Cardiac fibroblast (primary cell): Measurements from ENCODE around the gene PPP2R3B.
"Not testable (repeated sequence)": the region's sequence is repeated elsewhere in the genome, so short reads cannot be mapped to it uniquely, and the experiment has no call there.

Source experiments
- DNase-seq, 2 donors: peaks; one replicate each; pipeline versions ENCODE4 v3.0.0 to v3.0.0-alpha.2; 2010; ENCODE audit warnings: low read depth in 2 of 2
- H3K4me3 ChIP-seq, 2 donors: replicated peaks in 1 of 2; 1 replicate in 1 of 2; 2 replicates in 1 of 2; pipeline ENCODE4 v1.5.1; 2011; ENCODE audit warnings: low read depth in 2 of 2, low read length in 2 of 2, mild to moderate bottlenecking in 2 of 2, moderate library complexity in 1 of 2
- CTCF ChIP-seq: IDR thresholded peaks from one replicate; pipeline ENCODE4 v1.5.1; 2011; ENCODE audit warnings: low read depth, mild to moderate bottlenecking, low read length, inconsistent platforms

Gene PPP2R3B

GRCh38 chrX:311156-312129 lies 75.3 kb downstream of the PPP2R3B start:
- TF ChIP-seq CTCF, result no peak
- H3K4me3 ChIP-seq, result no peak overlapping the region
- DNase-seq, result no peak

GRCh38 chrX:310621-311155 lies 76.0 kb downstream of the PPP2R3B start:
- H3K4me3 ChIP-seq, result no peak overlapping the region
- DNase-seq, result no peak
- no peak for TF ChIP-seq CTCF

GRCh38 chrX:308821-309520 lies 77.7 kb downstream of the PPP2R3B start:
- H3K4me3 ChIP-seq, result no peak overlapping the region
- no peak for DNase-seq

GRCh38 chrX:307261-308111 lies 79.2 kb downstream of the PPP2R3B start:
- DNase-seq, result no peak
- no peak for TF ChIP-seq CTCF
- H3K4me3 ChIP-seq, result no peak overlapping the region

More at GRCh38 chrX:308821-309520, 77.7 kb downstream of the PPP2R3B start:
- no peak for TF ChIP-seq CTCF

- H3K4me3 ChIP-seq, DNase-seq: not testable (repeated sequence)
These were observed 80.0 kb downstream of the PPP2R3B start for GRCh38 chrX:306614-307251.

GRCh38 chrX:305781-306613 lies 80.7 kb downstream of the PPP2R3B start:
- H3K4me3 ChIP-seq, DNase-seq: not testable (repeated sequence)
